ENCODE measurements around the gene HDLBP. TPM values are rescaled to one million over a fixed set of nuclear protein-coding genes. Genes with fewer than 3 reads are reported as not detected.

HDLBP gene
- total RNA-seq, 1 experiment from 2014 or later: 350 TPM

- ChIA-PET POLR2A (no interaction called here), CTCF (no interaction called here)
- BruUV-seq (replicated peaks): no TSS peak
- Histone ChIP-seq H3K4me3 (ENCODE audit: low read depth, low read length) (no peak overlapping the region), H3K4me1 (no peaks in the 10 kb centered on the region), H3K36me3 (ENCODE audit: control insufficient read depth, insufficient read depth, low read length) (no peaks in the 10 kb centered on the region), H3K9me3 (no peaks in the 10 kb centered on the region), H3K27me3 (replicated peaks; ENCODE audit: control insufficient read depth, insufficient read depth, low read length) (no peaks in the 10 kb centered on the region)
- no peaks in the 10 kb centered on the region for H3K4me1 Mint-ChIP-seq (ENCODE audit: low read depth, unreplicated experiment)
- H3K36me3 Mint-ChIP-seq (ENCODE audit: insufficient read depth, unreplicated experiment): no peaks in the 10 kb centered on the region
- H3K4me3 Mint-ChIP-seq (ENCODE audit: unreplicated experiment): no peak overlapping the region
- no peak for DNase-seq
- no peaks in the 10 kb centered on the region for H3K27me3 Mint-ChIP-seq (ENCODE audit: insufficient read depth, unreplicated experiment)
- H3K27ac Mint-ChIP-seq (ENCODE audit: unreplicated experiment): no peak overlapping the region
- intact Hi-C loops (cut with micrococcal nuclease; ENCODE audit: unreplicated experiment): no loop called here
- H3K9me3 Mint-ChIP-seq (ENCODE audit: unreplicated experiment): no peaks in the 10 kb centered on the region
- TF ChIP-seq, protein P1, sequence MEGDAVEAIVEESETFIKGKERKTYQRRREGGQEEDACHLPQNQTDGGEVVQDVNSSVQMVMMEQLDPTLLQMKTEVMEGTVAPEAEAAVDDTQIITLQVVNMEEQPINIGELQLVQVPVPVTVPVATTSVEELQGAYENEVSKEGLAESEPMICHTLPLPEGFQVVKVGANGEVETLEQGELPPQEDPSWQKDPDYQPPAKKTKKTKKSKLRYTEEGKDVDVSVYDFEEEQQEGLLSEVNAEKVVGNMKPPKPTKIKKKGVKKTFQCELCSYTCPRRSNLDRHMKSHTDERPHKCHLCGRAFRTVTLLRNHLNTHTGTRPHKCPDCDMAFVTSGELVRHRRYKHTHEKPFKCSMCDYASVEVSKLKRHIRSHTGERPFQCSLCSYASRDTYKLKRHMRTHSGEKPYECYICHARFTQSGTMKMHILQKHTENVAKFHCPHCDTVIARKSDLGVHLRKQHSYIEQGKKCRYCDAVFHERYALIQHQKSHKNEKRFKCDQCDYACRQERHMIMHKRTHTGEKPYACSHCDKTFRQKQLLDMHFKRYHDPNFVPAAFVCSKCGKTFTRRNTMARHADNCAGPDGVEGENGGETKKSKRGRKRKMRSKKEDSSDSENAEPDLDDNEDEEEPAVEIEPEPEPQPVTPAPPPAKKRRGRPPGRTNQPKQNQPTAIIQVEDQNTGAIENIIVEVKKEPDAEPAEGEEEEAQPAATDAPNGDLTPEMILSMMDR (IDR thresholded peaks at IDR 0.05; ENCODE audit: insufficient read depth in 1 of 2, low read depth in 1 of 2, low read length in 1 of 2, severe bottlenecking in 1 of 2, unreplicated experiment in 1 of 2): no peak
Measured at GRCh38 chr2:241193271-241193670, 122.2 kb downstream of the HDLBP start.

DNA sequence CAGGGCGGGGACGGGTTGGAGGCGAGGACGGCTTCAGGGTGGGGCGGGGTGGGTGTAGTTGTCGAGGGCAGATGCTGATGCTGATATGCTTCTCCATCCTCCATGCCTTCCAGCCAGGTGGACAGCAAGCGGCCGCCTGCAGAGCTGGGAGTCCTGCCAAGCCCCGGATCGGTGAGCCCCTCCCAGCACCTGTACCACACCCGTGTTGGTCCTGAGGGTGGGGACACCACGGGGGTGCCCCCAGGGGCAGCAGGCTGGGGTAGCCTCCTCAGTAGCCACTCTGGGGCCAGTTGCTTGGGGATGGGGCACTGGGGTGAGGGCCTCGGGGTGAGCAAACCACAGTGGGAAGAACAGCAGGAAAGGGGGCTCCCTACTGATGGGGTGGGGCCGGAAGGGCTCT lies 124.4 kb downstream of the HDLBP start:
- no peak for DNase-seq
- Mint-ChIP-seq H3K4me3 (ENCODE audit: unreplicated experiment) (no peak overlapping the region), H3K9me3 (ENCODE audit: unreplicated experiment) (no peaks in the 10 kb centered on the region), H3K27me3 (ENCODE audit: insufficient read depth, unreplicated experiment) (no peaks in the 10 kb centered on the region), H3K36me3 (ENCODE audit: insufficient read depth, unreplicated experiment) (no peaks in the 10 kb centered on the region), H3K27ac (ENCODE audit: unreplicated experiment) (no peak overlapping the region), H3K4me1 (ENCODE audit: low read depth, unreplicated experiment) (no peaks in the 10 kb centered on the region)
- CTCF ChIA-PET: no interaction called here
- no peak overlapping the region for H3K4me3 ChIP-seq (ENCODE audit: low read depth, low read length)
- no peaks in the 10 kb centered on the region for H3K9me3 ChIP-seq
- no peaks in the 10 kb centered on the region for H3K27me3 ChIP-seq (replicated peaks; ENCODE audit: control insufficient read depth, insufficient read depth, low read length)
- intact Hi-C loops (cut with micrococcal nuclease; ENCODE audit: unreplicated experiment): no loop called here
- no peaks in the 10 kb centered on the region for H3K4me1 ChIP-seq
- BruUV-seq (replicated peaks): no TSS peak
- H3K36me3 ChIP-seq (ENCODE audit: control insufficient read depth, insufficient read depth, low read length): no peaks in the 10 kb centered on the region
- POLR2A ChIA-PET: no interaction called here
- TF ChIP-seq, protein P1 (IDR thresholded peaks at IDR 0.05; ENCODE audit: insufficient read depth in 1 of 2, low read depth in 1 of 2, low read length in 1 of 2, severe bottlenecking in 1 of 2, unreplicated experiment in 1 of 2): no peak

DNA sequence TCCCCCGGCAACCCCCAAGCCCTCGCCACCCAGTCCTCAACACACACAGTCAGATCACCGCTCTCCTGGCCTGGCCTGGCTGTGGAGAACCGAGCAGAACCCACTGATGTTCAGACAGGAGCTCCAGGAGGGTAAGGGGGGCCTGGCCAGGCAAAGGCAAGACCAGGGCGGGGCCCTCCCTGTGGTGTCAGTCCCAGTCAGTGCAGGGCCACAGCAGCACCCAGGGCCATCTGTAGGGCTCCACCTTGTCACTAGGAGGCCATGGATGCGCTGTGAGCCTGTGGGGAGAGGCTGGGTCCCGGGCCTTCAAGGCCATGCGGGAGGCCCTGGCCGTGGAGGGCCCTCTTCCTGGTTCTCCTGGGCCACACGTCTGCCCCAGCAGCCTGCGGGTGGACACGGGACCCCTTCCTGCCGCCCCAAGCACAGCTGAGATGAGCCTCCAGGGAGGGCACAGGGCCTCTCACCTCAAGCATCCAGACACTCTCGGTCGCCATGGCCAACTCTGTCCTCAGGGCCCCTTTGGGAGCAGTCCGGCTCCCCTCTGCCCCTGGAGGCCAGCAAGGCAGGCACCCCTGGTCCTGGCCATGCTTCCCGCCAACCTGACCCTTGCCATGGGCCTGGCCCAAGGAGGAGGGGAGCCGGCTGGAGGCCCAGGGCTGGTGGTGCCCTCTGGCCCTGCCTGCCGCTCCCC lies 125.0 kb downstream of the HDLBP start:
- H3K4me1 ChIP-seq: no peaks in the 10 kb centered on the region
- TF ChIP-seq, protein P1 (IDR thresholded peaks at IDR 0.05; ENCODE audit: insufficient read depth in 1 of 2, low read depth in 1 of 2, low read length in 1 of 2, severe bottlenecking in 1 of 2, unreplicated experiment in 1 of 2): no peak
- ChIA-PET CTCF (no interaction called here), POLR2A (no interaction called here)
- Mint-ChIP-seq H3K4me1 (ENCODE audit: low read depth, unreplicated experiment) (no peaks in the 10 kb centered on the region), H3K4me3 (ENCODE audit: unreplicated experiment) (no peak overlapping the region), H3K27ac (ENCODE audit: unreplicated experiment) (no peak overlapping the region), H3K27me3 (ENCODE audit: insufficient read depth, unreplicated experiment) (no peaks in the 10 kb centered on the region), H3K9me3 (ENCODE audit: unreplicated experiment) (no peaks in the 10 kb centered on the region), H3K36me3 (ENCODE audit: insufficient read depth, unreplicated experiment) (no peaks in the 10 kb centered on the region)
- H3K4me3 ChIP-seq (ENCODE audit: low read depth, low read length): no peak overlapping the region
- H3K36me3 ChIP-seq (ENCODE audit: control insufficient read depth, insufficient read depth, low read length): no peaks in the 10 kb centered on the region
- BruUV-seq (replicated peaks): no TSS peak
- H3K27me3 ChIP-seq (replicated peaks; ENCODE audit: control insufficient read depth, insufficient read depth, low read length): no peaks in the 10 kb centered on the region
- no peak for DNase-seq
- H3K9me3 ChIP-seq: no peaks in the 10 kb centered on the region
- intact Hi-C loops (cut with micrococcal nuclease; ENCODE audit: unreplicated experiment): no loop called here

Measured in Caco-2 (cell line).